HEK293T (cell line): ENCODE measurements around the gene RUNDC3A.
A peak's percentile ranks its signal among the peaks of the same experiment; 100 is the strongest.

Source experiments
- CTCF ChIA-PET: fragments of 350-600 bp; formaldehyde crosslinking; extraction: SDS; loops from one replicate; lab custom pipeline; 2021; ENCODE audit warnings: antibody characterized with exemption, inconsistent platforms; lab: Yijun Ruan, JAX
- POLR2A ChIA-PET: fragments of 350-600 bp; formaldehyde crosslinking; extraction: SDS; loops from one replicate; lab custom pipeline; 2020; ENCODE audit warnings: antibody characterized with exemption, inconsistent platforms; lab: Yijun Ruan, JAX
- DNase-seq: peaks from one replicate; pipeline ENCODE4 v3.0.0; 2012; ENCODE audit warnings: mixed read lengths; ENCODE audit errors: extremely low spot score
- ARNT ChIP-seq: fragments of 450-650 bp; IDR thresholded peaks from 2 replicates; pipeline ENCODE4 v1.6.1; 2017; ENCODE audit warnings: mild to moderate bottlenecking
- BHLHE40 ChIP-seq: fragments of 450-650 bp; IDR thresholded peaks from 2 replicates; pipeline ENCODE4 v1.6.1; 2016; ENCODE audit warnings: mild to moderate bottlenecking, moderate library complexity, borderline replicate concordance
- CTBP1 ChIP-seq: fragments of 450-650 bp; IDR thresholded peaks from 2 replicates; pipeline ENCODE4 v1.6.1; 2016; ENCODE audit warnings: borderline replicate concordance
- ELF4 ChIP-seq: fragments of 450-650 bp; IDR thresholded peaks from 2 replicates; pipeline ENCODE4 v1.6.1; 2017; ENCODE audit warnings: antibody characterized with exemption
- FOXA1 ChIP-seq: fragments of 450-650 bp; IDR thresholded peaks from 2 replicates; pipeline ENCODE4 v1.6.1; 2016; ENCODE audit warnings: mild to moderate bottlenecking
- FOXK2 ChIP-seq: fragments of 450-650 bp; IDR thresholded peaks from 2 replicates; pipeline ENCODE4 v1.6.1; 2016; ENCODE audit warnings: mild to moderate bottlenecking
- FOXM1 ChIP-seq: fragments of 450-650 bp; IDR thresholded peaks from 2 replicates; pipeline ENCODE4 v1.6.1; 2017; ENCODE audit warnings: mild to moderate bottlenecking, borderline replicate concordance
- HDGF ChIP-seq: fragments of 450-650 bp; IDR thresholded peaks from 2 replicates; pipeline ENCODE4 v1.6.1; 2017; ENCODE audit warnings: antibody characterized with exemption, borderline replicate concordance
- L3MBTL2 ChIP-seq: fragments of 450-650 bp; conservative IDR thresholded peaks from 2 replicates; pipeline ENCODE4 v1.6.1; 2016; ENCODE audit warnings: mild to moderate bottlenecking
- LEF1 ChIP-seq: fragments of 450-650 bp; IDR thresholded peaks from 2 replicates; pipeline ENCODE4 v1.6.1; 2017; ENCODE audit warnings: mild to moderate bottlenecking, borderline replicate concordance
- NFRKB ChIP-seq: fragments of 450-650 bp; IDR thresholded peaks from 2 replicates; pipeline ENCODE4 v1.6.1; 2016; ENCODE audit warnings: mild to moderate bottlenecking, moderate library complexity
- SP1 ChIP-seq: fragments of 450-650 bp; IDR thresholded peaks from 2 replicates; pipeline ENCODE4 v1.6.1; 2017
- SUZ12 ChIP-seq: fragments of 450-650 bp; IDR thresholded peaks from 2 replicates; pipeline ENCODE4 v1.6.1; 2016; ENCODE audit warnings: mild to moderate bottlenecking
- TARDBP ChIP-seq: fragments of 450-650 bp; IDR thresholded peaks from 2 replicates; pipeline ENCODE4 v1.6.1; 2016
- ZNF384 ChIP-seq: fragments of 450-650 bp; IDR thresholded peaks from 2 replicates; pipeline ENCODE4 v1.6.1; 2016
- TF ChIP-seq, protein P1 (sequence below): fragments of 450-650 bp; IDR thresholded peaks from 2 replicates; pipeline ENCODE4 v1.6.1; 2016

The RUNDC3A gene

GRCh38 chr17:44348988-44349364 lies 40.6 kb downstream of the RUNDC3A start:
- POLR2A ChIA-PET = no interaction called here
- TF ChIP-seq L3MBTL2 (no peak), FOXA1 (no peak), FOXM1 (no peak), FOXK2 (no peak), HDGF (no peak), NFRKB (no peak), SUZ12 (no peak), CTBP1 (no peak), ZNF384 (no peak), ELF4 (no peak), ARNT (no peak), BHLHE40 (no peak)
- TF ChIP-seq, protein P1, sequence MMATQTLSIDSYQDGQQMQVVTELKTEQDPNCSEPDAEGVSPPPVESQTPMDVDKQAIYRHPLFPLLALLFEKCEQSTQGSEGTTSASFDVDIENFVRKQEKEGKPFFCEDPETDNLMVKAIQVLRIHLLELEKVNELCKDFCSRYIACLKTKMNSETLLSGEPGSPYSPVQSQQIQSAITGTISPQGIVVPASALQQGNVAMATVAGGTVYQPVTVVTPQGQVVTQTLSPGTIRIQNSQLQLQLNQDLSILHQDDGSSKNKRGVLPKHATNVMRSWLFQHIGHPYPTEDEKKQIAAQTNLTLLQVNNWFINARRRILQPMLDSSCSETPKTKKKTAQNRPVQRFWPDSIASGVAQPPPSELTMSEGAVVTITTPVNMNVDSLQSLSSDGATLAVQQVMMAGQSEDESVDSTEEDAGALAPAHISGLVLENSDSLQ = no peak
- CTCF ChIA-PET = interaction anchor here (1.1 to 1.5 kb wide), 2 partner anchors 11 to 14 kb away, joined by 3 to 4 read pairs; partner anchors contain the start of gene FAM171A2
- DNase-seq = no peak

DNA sequence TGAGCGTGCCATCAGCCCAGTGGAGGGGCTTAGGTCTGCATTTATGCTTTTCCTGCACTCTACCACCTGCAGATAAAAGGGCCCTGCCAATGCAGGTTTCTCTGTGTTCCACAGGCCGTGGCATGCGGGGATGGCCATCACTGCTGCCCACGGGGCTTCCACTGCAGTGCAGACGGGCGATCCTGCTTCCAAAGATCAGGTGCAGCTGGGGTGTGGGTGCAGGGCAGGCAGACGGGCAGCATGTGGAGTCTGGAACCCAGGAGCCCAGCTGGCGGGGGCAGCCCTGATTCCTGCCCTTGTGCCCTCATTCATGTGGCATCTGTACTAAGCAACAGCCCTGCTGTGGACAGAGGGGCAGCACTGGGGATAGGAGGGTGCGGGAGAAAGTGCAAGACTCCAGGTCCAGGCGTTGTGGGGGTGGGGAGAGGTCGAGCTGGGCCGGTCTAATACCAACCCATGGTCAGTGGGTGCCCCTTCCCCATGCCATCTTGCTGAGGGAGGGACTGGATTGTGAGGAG lies 41.2 kb downstream of the RUNDC3A start:
- ChIA-PET POLR2A (interaction anchor here (1.0 kb wide), 1 partner anchor 149 kb away, joined by 3 read pairs; no protein-coding TSS in a partner anchor), CTCF (interaction anchor here (0.6 to 1.5 kb wide), 7 partner anchors 9 to 345 kb away, joined by 3 to 5 read pairs (median 3); partner anchors contain the start of gene FAM171A2)
- no peak for TF ChIP-seq ELF4
- TF ChIP-seq ARNT = no peak
- no peak for TF ChIP-seq CTBP1
- TF ChIP-seq FOXM1 = no peak
- TF ChIP-seq BHLHE40 = no peak
- no peak for TF ChIP-seq NFRKB
- TF ChIP-seq FOXK2 = no peak
- TF ChIP-seq SUZ12 = no peak
- TF ChIP-seq LEF1 = no peak
- TF ChIP-seq ZNF384 = no peak
- no peak for TF ChIP-seq FOXA1
- TF ChIP-seq SP1 = no peak
- no peak for TF ChIP-seq TARDBP
- TF ChIP-seq, protein P1 = no peak
- no peak for TF ChIP-seq L3MBTL2
- no peak for TF ChIP-seq HDGF
- DNase-seq = no peak

- TF ChIP-seq L3MBTL2 (no peak), HDGF (no peak; the same call in 1 of the 2 replicates), LEF1 (no peak), NFRKB (no peak), ELF4 (no peak), CTBP1 (no peak), FOXM1 (no peak), ZNF384 (no peak), BHLHE40 (no peak), SUZ12 (no peak), FOXA1 (no peak), FOXK2 (no peak), SP1 (no peak), TARDBP (no peak), ARNT (no peak)
- TF ChIP-seq, protein P1 = no peak
- DNase-seq = peak; percentile 79
- ChIA-PET POLR2A (interaction anchor here (1.3 kb wide), 1 partner anchor 18 kb away, joined by 3 read pairs; no protein-coding TSS in a partner anchor), CTCF (interaction anchor here (0.5 to 1.2 kb wide), 4 partner anchors 10 to 183 kb away, joined by 3 to 5 read pairs (median 3); no protein-coding TSS in a partner anchor)
Observed at GRCh38 chr17:44350733-44351226, 42.4 kb downstream of the RUNDC3A start.

- no peak for DNase-seq
Observed at GRCh38 chr17:44351464-44351863, 43.1 kb downstream of the RUNDC3A start.

More at GRCh38 chr17:44351464-44351863, 43.1 kb downstream of the RUNDC3A start:
- CTCF ChIA-PET = no interaction called here
- POLR2A ChIA-PET = interaction anchor here (1.2 to 1.3 kb wide), 2 partner anchors 12 to 18 kb away, joined by 3 to 5 read pairs; partner anchors contain the start of gene FAM171A2
- TF ChIP-seq FOXM1 = no peak
- TF ChIP-seq NFRKB = no peak
- TF ChIP-seq ARNT = no peak
- TF ChIP-seq SP1 = no peak
- TF ChIP-seq ZNF384 = no peak
- no peak for TF ChIP-seq ELF4
- TF ChIP-seq L3MBTL2 = no peak
- TF ChIP-seq FOXA1 = no peak
- TF ChIP-seq CTBP1 = no peak
- TF ChIP-seq HDGF = no peak
- TF ChIP-seq, protein P1 = no peak
- TF ChIP-seq FOXK2 = no peak
